HepG2 (cell line): Measurements from ENCODE around the gene IQGAP2. TPM values are rescaled to one million over a fixed set of nuclear protein-coding genes. Genes with fewer than 3 reads are reported as not detected.

Experiments used
- ATAC-seq: fragments of 200-7000 bp; cut with Tn5 transposase; 3 replicates; pipeline ENCODE4 v1.9.1; 2020; ENCODE audit warnings: mild to moderate bottlenecking, moderate library complexity
- BruUV-seq: library from RNA; stranded (reverse); fragments of 400-500 nt; replicated peaks from 2 replicates; lab custom pipeline; 2021; lab: Mats Ljungman, UMichigan
- CTCF ChIA-PET: fragments of 300-600 bp; formaldehyde crosslinking; extraction: SDS; loops from one replicate; lab custom pipeline; 2021; ENCODE audit warnings: low total read pairs, inconsistent platforms, low intra/inter-chr PET ratio; lab: Yijun Ruan, JAX
- POLR2A ChIA-PET: fragments of 350-600 bp; sonication (Branson Sonifier 250); formaldehyde crosslinking; loops from one replicate; lab custom pipeline; 2020; ENCODE audit warnings: antibody characterized with exemption, inconsistent platforms; lab: Yijun Ruan, JAX
- DNase-seq: peaks from one replicate; pipeline ENCODE4 v3.0.0-alpha.2; 2015; ENCODE audit warnings: low spot score
- FAIRE-seq: peaks from 3 replicates; lab custom pipeline; 2011; peaks lifted over from hg19 to GRCh38; lab: Jason Lieb, UNC
- H2AFZ ChIP-seq: one replicate; pipeline ENCODE4 v1.6.1; 2011; ENCODE audit warnings: low read length, inconsistent platforms
- H3K27ac ChIP-seq: fragments of 300-600 bp; 3 replicates; pipeline ENCODE4 v1.8.0; 2011; ENCODE audit warnings: mixed run types, mild to moderate bottlenecking, mixed read lengths, low read length, inconsistent platforms; ENCODE audit not compliant: insufficient read depth; ENCODE audit errors: extremely low read length
- H3K27me3 ChIP-seq, 2 experiments: fragments of 200-600 bp in 1 of 2; 2 replicates in 1 of 2; 3 replicates in 1 of 2; pipeline versions ENCODE4 v1.6.0 to v1.8.0; 2011; ENCODE audit warnings: low read length in 2 of 2, mild to moderate bottlenecking in 2 of 2, moderate library complexity in 2 of 2, inconsistent platforms in 1 of 2; ENCODE audit not compliant: insufficient read depth in 2 of 2, control insufficient read depth in 1 of 2
- H3K36me3 ChIP-seq, 2 experiments: fragments of 200-600 bp in 1 of 2; replicated peaks in 1 of 2; 2 replicates in 1 of 2; 3 replicates in 1 of 2; pipeline versions ENCODE4 v1.5.1 to v1.8.0; 2011; ENCODE audit warnings: low read length in 2 of 2, inconsistent platforms in 1 of 2; ENCODE audit not compliant: insufficient read depth in 2 of 2, control insufficient read depth in 1 of 2
- H3K4me1 ChIP-seq: 2 replicates; pipeline ENCODE4 v1.5.1; 2012; ENCODE audit warnings: low read length, inconsistent platforms; ENCODE audit not compliant: insufficient read depth
- H3K4me2 ChIP-seq: 2 replicates; pipeline ENCODE4 v1.6.0; 2011; ENCODE audit warnings: low read depth, low read length, inconsistent platforms
- H3K4me3 ChIP-seq, 3 experiments: fragments of 200-600 bp in 1 of 3; sonication (generic), shearing (Covaris generic) in 1 of 3; replicated peaks in 1 of 3; 2 replicates each; pipeline ENCODE4 v1.5.1; 2011 to 2016; ENCODE audit warnings: low read length in 3 of 3, inconsistent platforms in 2 of 3, low read depth in 2 of 3, mild to moderate bottlenecking in 2 of 3, control low read depth in 1 of 3, mixed read lengths in 1 of 3; ENCODE audit not compliant: insufficient read depth in 1 of 3
- H3K79me2 ChIP-seq: one replicate; pipeline ENCODE4 v1.6.1; 2011; ENCODE audit warnings: low read length, inconsistent platforms; ENCODE audit not compliant: insufficient read depth
- H3K9ac ChIP-seq: 2 replicates; pipeline ENCODE4 v1.6.0; 2011; ENCODE audit warnings: mild to moderate bottlenecking, low read depth, low read length, inconsistent platforms; ENCODE audit not compliant: insufficient read depth
- H3K9me3 ChIP-seq: 2 replicates; pipeline ENCODE4 v1.5.1; 2012; ENCODE audit warnings: mild to moderate bottlenecking, low read length
- H4K20me1 ChIP-seq: 2 replicates; pipeline ENCODE4 v1.6.0; 2011; ENCODE audit warnings: inconsistent platforms, mild to moderate bottlenecking, low read length, moderate library complexity; ENCODE audit not compliant: insufficient read depth
- CCDC6 ChIP-seq: sonication (generic); formaldehyde crosslinking; IDR thresholded peaks from 2 replicates; pipeline ENCODE4 v1.8.1; 2022; ENCODE audit warnings: mild to moderate bottlenecking, missing genetic modification reagents, moderate library complexity
- HMG20B ChIP-seq: conservative IDR thresholded peaks from 2 replicates; pipeline ENCODE4 v1.6.1; 2016; ENCODE audit warnings: missing genetic modification reagents, missing compliant biosample characterization
- JDP2 ChIP-seq: sonication (generic); formaldehyde crosslinking; IDR thresholded peaks from 2 replicates; pipeline ENCODE4 v1.8.1; 2022; ENCODE audit warnings: missing genetic modification reagents, borderline replicate concordance
- NFYB ChIP-seq: sonication (generic); formaldehyde crosslinking; IDR thresholded peaks from 2 replicates; pipeline ENCODE4 v1.4.0; 2020; ENCODE audit warnings: missing genetic modification reagents
- RFXANK ChIP-seq: IDR thresholded peaks from 2 replicates; pipeline ENCODE4 v1.6.1; 2016
- SRSF9 ChIP-seq: fragments of 200-400 bp; formaldehyde crosslinking; IDR thresholded peaks from 2 replicates; pipeline ENCODE4 v1.6.1; 2018; ENCODE audit warnings: borderline replicate concordance, mild to moderate bottlenecking, low read depth, low read length; ENCODE audit not compliant: insufficient read depth, poor library complexity, severe bottlenecking
- TEAD3 ChIP-seq: optimal IDR thresholded peaks from 2 replicates; pipeline ENCODE3; 2016; ENCODE audit warnings: borderline replicate concordance
- ZFYVE20 ChIP-seq: sonication (generic); formaldehyde crosslinking; IDR thresholded peaks from 2 replicates; pipeline ENCODE4 v1.8.0; 2023; ENCODE audit warnings: low read depth, mild to moderate bottlenecking, moderate library complexity, missing genetic modification reagents, borderline replicate concordance
- ZNF20 ChIP-seq: sonication (generic); formaldehyde crosslinking; IDR thresholded peaks from 2 replicates; pipeline ENCODE4 v1.4.0; 2020; ENCODE audit warnings: mild to moderate bottlenecking, moderate library complexity, missing genetic modification reagents
- ZNF570 ChIP-seq: sonication (generic); formaldehyde crosslinking; IDR thresholded peaks from 2 replicates; pipeline ENCODE4 v1.4.0; 2020; ENCODE audit warnings: mild to moderate bottlenecking, missing genetic modification reagents, borderline replicate concordance
- ZNF577 ChIP-seq: sonication (generic); formaldehyde crosslinking; IDR thresholded peaks from 2 replicates; pipeline ENCODE4 v1.4.0; 2020; ENCODE audit warnings: mild to moderate bottlenecking, low read depth, missing genetic modification reagents, borderline replicate concordance
- ZNF660 ChIP-seq: sonication (generic); formaldehyde crosslinking; IDR thresholded peaks from 2 replicates; pipeline ENCODE4 v1.5.1; 2020; ENCODE audit warnings: mild to moderate bottlenecking, low read depth, missing genetic modification reagents, borderline replicate concordance
- ZNF703 ChIP-seq: sonication (generic); formaldehyde crosslinking; IDR thresholded peaks from 2 replicates; pipeline ENCODE4 v1.5.1; 2020; ENCODE audit warnings: missing genetic modification reagents, mild to moderate bottlenecking, moderate library complexity, borderline replicate concordance
- WGBS: methylation state at CpG from one replicate; pipeline ENCODE4 v1.1.6; 2017; ENCODE audit warnings: low lambda C conversion rate; 5-methylcytosine and 5-hydroxymethylcytosine counted together
- in situ Hi-C: cut with HindIII; loops from 2 replicates; pipeline ENCODE4 v1.10.0; 2017; ENCODE audit warnings: low pct_unique_long_range_greater_than_20kb; ENCODE audit not compliant: extremely low pct_ligation_motif_present
- intact Hi-C: fragments of 100-400 bp; cut with micrococcal nuclease; formaldehyde crosslinking; loops from one replicate; pipeline ENCODE4 v1.10.0; 2022; ENCODE audit not compliant: unreplicated experiment
- polyA plus RNA-seq, 8 experiments: library from polyadenylated mRNA; depleted of rRNA in 3 of 8; stranded (reverse) in 7 of 8; unstranded in 1 of 8; fragments of >200 nt; fragmentation: Illumina TruSeq in 4 of 8; extraction: Trizol in 4 of 8; gene quantifications; 2 replicates each; pipeline versions ENCODE4 v1.2.1 to v1.2.3, GENCODE V29; 2011 to 2016; ENCODE audit warnings: low read depth in 4 of 8, missing spikeins in 1 of 8, mixed read lengths in 1 of 8; ENCODE audit not compliant: insufficient read depth in 1 of 8
- total RNA-seq, 5 experiments: library from RNA; depleted of rRNA; stranded (reverse); fragments of >200 nt; fragmentation: Illumina TruSeq; extraction: Trizol; gene quantifications; 2 replicates each; pipeline ENCODE4 v1.2.3, GENCODE V29; 2016; ENCODE audit warnings: low read depth in 1 of 5
- TF ChIP-seq, protein P1 (sequence below): sonication (generic); formaldehyde crosslinking; IDR thresholded peaks from 2 replicates; pipeline ENCODE4 v1.5.1; 2020; ENCODE audit warnings: mild to moderate bottlenecking, missing genetic modification reagents, borderline replicate concordance
- TF ChIP-seq, protein P2 (sequence below): sonication (generic); formaldehyde crosslinking; IDR thresholded peaks from 2 replicates; pipeline ENCODE4 v1.5.0; 2020; ENCODE audit warnings: mild to moderate bottlenecking, missing genetic modification reagents

The IQGAP2 gene
- total and polyA plus RNA-seq, 2 of the 13 experiments (the other 11 are each of a cell fraction or from before 2014, with no cell fraction given): 35.2 to 83.3 TPM

DNA sequence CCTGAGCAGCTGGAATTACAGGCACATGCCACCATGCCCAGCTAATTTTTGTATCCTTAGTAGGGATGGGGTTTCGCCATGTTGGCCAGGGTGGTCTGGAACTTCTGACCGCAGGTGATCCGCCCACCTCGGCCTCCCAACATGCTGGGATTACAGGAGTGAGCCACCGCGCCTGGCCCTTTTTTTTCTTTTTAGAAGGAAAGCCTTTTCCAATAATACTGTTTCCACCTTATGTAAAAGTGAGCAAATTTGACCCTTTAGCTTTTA lies 289.1 kb downstream of the IQGAP2 start:
- H3K4me2 ChIP-seq: no peak overlapping the region
- FAIRE-seq: no peak
- BruUV-seq: no TSS peak
- 98% methylated on average over 6 of the region's 6 CpGs for WGBS
- no peak overlapping the region for H3K4me3 ChIP-seq
- POLR2A ChIA-PET: no interaction called here
- in situ Hi-C loops (no loop called here), intact Hi-C loops (no loop called here)
- no peak for TF ChIP-seq SRSF9
- no peak for TF ChIP-seq ZFYVE20 (CRISPR knock-in tag)
- no peak for TF ChIP-seq TEAD3 (CRISPR knock-in tag)
- TF ChIP-seq JDP2 (CRISPR knock-in tag): no peak
- TF ChIP-seq ZNF577 (CRISPR knock-in tag): no peak
- TF ChIP-seq HMG20B (CRISPR knock-in tag): no peak
- no peak for TF ChIP-seq RFXANK (CRISPR knock-in tag)
- TF ChIP-seq, protein P1, sequence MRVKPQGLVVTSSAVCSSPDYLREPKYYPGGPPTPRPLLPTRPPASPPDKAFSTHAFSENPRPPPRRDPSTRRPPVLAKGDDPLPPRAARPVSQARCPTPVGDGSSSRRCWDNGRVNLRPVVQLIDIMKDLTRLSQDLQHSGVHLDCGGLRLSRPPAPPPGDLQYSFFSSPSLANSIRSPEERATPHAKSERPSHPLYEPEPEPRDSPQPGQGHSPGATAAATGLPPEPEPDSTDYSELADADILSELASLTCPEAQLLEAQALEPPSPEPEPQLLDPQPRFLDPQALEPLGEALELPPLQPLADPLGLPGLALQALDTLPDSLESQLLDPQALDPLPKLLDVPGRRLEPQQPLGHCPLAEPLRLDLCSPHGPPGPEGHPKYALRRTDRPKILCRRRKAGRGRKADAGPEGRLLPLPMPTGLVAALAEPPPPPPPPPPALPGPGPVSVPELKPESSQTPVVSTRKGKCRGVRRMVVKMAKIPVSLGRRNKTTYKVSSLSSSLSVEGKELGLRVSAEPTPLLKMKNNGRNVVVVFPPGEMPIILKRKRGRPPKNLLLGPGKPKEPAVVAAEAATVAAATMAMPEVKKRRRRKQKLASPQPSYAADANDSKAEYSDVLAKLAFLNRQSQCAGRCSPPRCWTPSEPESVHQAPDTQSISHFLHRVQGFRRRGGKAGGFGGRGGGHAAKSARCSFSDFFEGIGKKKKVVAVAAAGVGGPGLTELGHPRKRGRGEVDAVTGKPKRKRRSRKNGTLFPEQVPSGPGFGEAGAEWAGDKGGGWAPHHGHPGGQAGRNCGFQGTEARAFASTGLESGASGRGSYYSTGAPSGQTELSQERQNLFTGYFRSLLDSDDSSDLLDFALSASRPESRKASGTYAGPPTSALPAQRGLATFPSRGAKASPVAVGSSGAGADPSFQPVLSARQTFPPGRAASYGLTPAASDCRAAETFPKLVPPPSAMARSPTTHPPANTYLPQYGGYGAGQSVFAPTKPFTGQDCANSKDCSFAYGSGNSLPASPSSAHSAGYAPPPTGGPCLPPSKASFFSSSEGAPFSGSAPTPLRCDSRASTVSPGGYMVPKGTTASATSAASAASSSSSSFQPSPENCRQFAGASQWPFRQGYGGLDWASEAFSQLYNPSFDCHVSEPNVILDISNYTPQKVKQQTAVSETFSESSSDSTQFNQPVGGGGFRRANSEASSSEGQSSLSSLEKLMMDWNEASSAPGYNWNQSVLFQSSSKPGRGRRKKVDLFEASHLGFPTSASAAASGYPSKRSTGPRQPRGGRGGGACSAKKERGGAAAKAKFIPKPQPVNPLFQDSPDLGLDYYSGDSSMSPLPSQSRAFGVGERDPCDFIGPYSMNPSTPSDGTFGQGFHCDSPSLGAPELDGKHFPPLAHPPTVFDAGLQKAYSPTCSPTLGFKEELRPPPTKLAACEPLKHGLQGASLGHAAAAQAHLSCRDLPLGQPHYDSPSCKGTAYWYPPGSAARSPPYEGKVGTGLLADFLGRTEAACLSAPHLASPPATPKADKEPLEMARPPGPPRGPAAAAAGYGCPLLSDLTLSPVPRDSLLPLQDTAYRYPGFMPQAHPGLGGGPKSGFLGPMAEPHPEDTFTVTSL (CRISPR knock-in tag): no peak
- TF ChIP-seq ZNF570 (CRISPR knock-in tag): no peak
- TF ChIP-seq ZNF703 (CRISPR knock-in tag): no peak
- no peak for TF ChIP-seq CCDC6 (CRISPR knock-in tag)
- TF ChIP-seq, protein P2, sequence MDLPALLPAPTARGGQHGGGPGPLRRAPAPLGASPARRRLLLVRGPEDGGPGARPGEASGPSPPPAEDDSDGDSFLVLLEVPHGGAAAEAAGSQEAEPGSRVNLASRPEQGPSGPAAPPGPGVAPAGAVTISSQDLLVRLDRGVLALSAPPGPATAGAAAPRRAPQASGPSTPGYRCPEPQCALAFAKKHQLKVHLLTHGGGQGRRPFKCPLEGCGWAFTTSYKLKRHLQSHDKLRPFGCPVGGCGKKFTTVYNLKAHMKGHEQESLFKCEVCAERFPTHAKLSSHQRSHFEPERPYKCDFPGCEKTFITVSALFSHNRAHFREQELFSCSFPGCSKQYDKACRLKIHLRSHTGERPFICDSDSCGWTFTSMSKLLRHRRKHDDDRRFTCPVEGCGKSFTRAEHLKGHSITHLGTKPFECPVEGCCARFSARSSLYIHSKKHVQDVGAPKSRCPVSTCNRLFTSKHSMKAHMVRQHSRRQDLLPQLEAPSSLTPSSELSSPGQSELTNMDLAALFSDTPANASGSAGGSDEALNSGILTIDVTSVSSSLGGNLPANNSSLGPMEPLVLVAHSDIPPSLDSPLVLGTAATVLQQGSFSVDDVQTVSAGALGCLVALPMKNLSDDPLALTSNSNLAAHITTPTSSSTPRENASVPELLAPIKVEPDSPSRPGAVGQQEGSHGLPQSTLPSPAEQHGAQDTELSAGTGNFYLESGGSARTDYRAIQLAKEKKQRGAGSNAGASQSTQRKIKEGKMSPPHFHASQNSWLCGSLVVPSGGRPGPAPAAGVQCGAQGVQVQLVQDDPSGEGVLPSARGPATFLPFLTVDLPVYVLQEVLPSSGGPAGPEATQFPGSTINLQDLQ (CRISPR knock-in tag): no peak
- TF ChIP-seq ZNF20 (CRISPR knock-in tag): no peak
- no peak for TF ChIP-seq NFYB (CRISPR knock-in tag)
- no peak for TF ChIP-seq ZNF660 (CRISPR knock-in tag)
- H4K20me1 ChIP-seq: no peaks in the 10 kb centered on the region
- no peak overlapping the region for H2AFZ ChIP-seq
- H3K4me1 ChIP-seq: peaks cover 10% of the 10 kb centered on the region
- no peaks in the 10 kb centered on the region for H3K9me3 ChIP-seq
- no peaks in the 10 kb centered on the region for H3K79me2 ChIP-seq
- H3K36me3 ChIP-seq: peaks cover 2 to 20% of the 10 kb centered on the region in 2 experiments; a peak in 4 of 5 replicates
- ATAC-seq: no peak
- CTCF ChIA-PET: no interaction called here
- no peak overlapping the region for H3K9ac ChIP-seq
- no peak overlapping the region for H3K27ac ChIP-seq
- no peaks in the 10 kb centered on the region for H3K27me3 ChIP-seq
- no peak for DNase-seq
